Activated CD8-positive, alpha-beta memory T cell treated with anti-CD3 and anti-CD28 coated beads for 36 hours (primary cell): Measurements from ENCODE around the gene MYH7. TPM values are rescaled to one million over a fixed set of nuclear protein-coding genes. Genes with fewer than 3 reads are reported as not detected.

Source experiments
- CTCF ChIA-PET: fragments of 350-600 bp; sonication (Branson Sonifier 250); formaldehyde crosslinking; loops from one replicate; lab custom pipeline; 2021; ENCODE audit warnings: antibody characterized with exemption; lab: Charles Lee
- POLR2A ChIA-PET: fragments of 350-600 bp; sonication (Branson Sonifier 250); formaldehyde crosslinking; loops from one replicate; lab custom pipeline; 2021; ENCODE audit warnings: antibody characterized with exemption; lab: Charles Lee
- total RNA-seq, 2 experiments: library from RNA; stranded (reverse); gene quantifications; one replicate each; pipeline ENCODE4 v1.2.3, GENCODE V29; 2021

MYH7 gene
- total RNA-seq, 2 experiments from 2014 or later = not detected

- CTCF ChIA-PET = interaction anchor here (1.0 kb wide), 1 partner anchor 18 kb away, joined by 3 read pairs; no protein-coding TSS in a partner anchor
- POLR2A ChIA-PET = no interaction called here
These were observed 71.1 kb downstream of the MYH7 start for GRCh38 chr14:23364164-23365035.

Other genes with a start within 250 kb of the MYH7 start
- gene RNF212B, start 197.7 kb downstream of the MYH7 start, total RNA-seq = not detected
- 10 to 100 TPM; 13.7 to 15.6 TPM for gene HOMEZ, start 149.5 kb downstream of the MYH7 start, total RNA-seq
- 10 to 100 TPM; 16.2 to 18.8 TPM for gene PPP1R3E, start 132.8 kb downstream of the MYH7 start, total RNA-seq
- gene BCL2L2, start 128.8 kb downstream of the MYH7 start, total RNA-seq = under 1 TPM; 0.69 to 0.99 TPM
- 100 to 1,000 TPM; 294 to 299 TPM for gene PABPN1, start 114.2 kb downstream of the MYH7 start, total RNA-seq
- gene SLC22A17, start 82.8 kb downstream of the MYH7 start, total RNA-seq = 1 to 10 TPM; 2.0 to 2.1 TPM
- not detected for gene EFS, start 70.5 kb downstream of the MYH7 start, total RNA-seq
- gene IL25, start 62.9 kb downstream of the MYH7 start, total RNA-seq = not detected
- not detected for gene CMTM5, start 58.6 kb downstream of the MYH7 start, total RNA-seq
- gene MYH6, start 27.4 kb downstream of the MYH7 start, total RNA-seq = not detected
- gene NGDN, start 34.0 kb upstream of the MYH7 start, total RNA-seq = 10 to 100 TPM; 71.0 to 74.1 TPM
- gene ZFHX2, start 116.1 kb upstream of the MYH7 start, total RNA-seq = 1 to 10 TPM in 1 of 2 experiments, under 1 TPM in 1; 0.97 to 1.3 TPM
- gene THTPA, start 120.6 kb upstream of the MYH7 start, total RNA-seq = 10 to 100 TPM; 11.3 to 13.1 TPM
- 100 to 1,000 TPM; 135 to 136 TPM for gene AP1G2, start 132.1 kb upstream of the MYH7 start, total RNA-seq
- gene JPH4, start 143.1 kb upstream of the MYH7 start, total RNA-seq = under 1 TPM; 0.52 to 0.65 TPM
- 1 to 10 TPM; 3.0 to 3.5 TPM for gene DHRS2, start 200.7 kb upstream of the MYH7 start, total RNA-seq